Measurements from ENCODE around the gene HYI. TPM values are rescaled to one million over a fixed set of nuclear protein-coding genes. Genes with fewer than 3 reads are reported as not detected.

The HYI gene
- total and polyA plus RNA-seq, 3 donors from 2014 or later: 20.1 to 35.5 (median 21.2) TPM

GRCh38 chr1:43442756-43443155 is 11.0 kb downstream of the HYI start:
- intact Hi-C loops (cut with DNase I; ENCODE audit: low total_unique reads): no loop called here
- Histone ChIP-seq H3K4me3 (no peak overlapping the region), H3K27ac (no peak overlapping the region), H3K36me3 (ENCODE audit: low read depth, missing control alignments) (no peaks in the 10 kb centered on the region), H3K4me1 (no peaks in the 10 kb centered on the region), H3K9me3 (no peaks in the 10 kb centered on the region), H3K27me3 (no peaks in the 10 kb centered on the region)
- TF ChIP-seq CTCF (IDR thresholded peaks at IDR 0.05) (no peak), POLR2A (IDR thresholded peaks at IDR 0.05) (no peak)
- DNase-seq: no peak
- WGBS, 2 donors: 91% methylated on average over 7 to 12 of the region's 12 CpGs

GRCh38 chr1:43441894-43442637 is 11.7 kb downstream of the HYI start:
- H3K27ac ChIP-seq: no peak overlapping the region
- no peak for DNase-seq
- intact Hi-C loops (cut with DNase I; ENCODE audit: low total_unique reads): no loop called here
- H3K4me3 ChIP-seq: no peak overlapping the region
- H3K4me1 ChIP-seq: no peaks in the 10 kb centered on the region
- H3K36me3 ChIP-seq (ENCODE audit: low read depth, missing control alignments): no peaks in the 10 kb centered on the region
- WGBS, 2 donors: 83 to 92% methylated on average over 6 to 18 of the region's 18 CpGs
- no peak for TF ChIP-seq CTCF (IDR thresholded peaks at IDR 0.05)
- H3K9me3 ChIP-seq: no peaks in the 10 kb centered on the region
- no peaks in the 10 kb centered on the region for H3K27me3 ChIP-seq

- H3K9me3 ChIP-seq: no peaks in the 10 kb centered on the region
- H3K27ac ChIP-seq: peak overlapping the region in 1 of 2 donors; percentile 62
- H3K36me3 ChIP-seq (ENCODE audit: low read depth, missing control alignments): no peaks in the 10 kb centered on the region
- H3K27me3 ChIP-seq: no peaks in the 10 kb centered on the region
- WGBS, 2 donors: 96 to 98% methylated on average over 15 of the region's 15 CpGs
- no peak overlapping the region for H3K4me3 ChIP-seq
- TF ChIP-seq POLR2A (IDR thresholded peaks at IDR 0.05): no peak
- no peak for TF ChIP-seq CTCF (IDR thresholded peaks at IDR 0.05)
- H3K4me1 ChIP-seq: no peaks in the 10 kb centered on the region
- no peak for DNase-seq
- intact Hi-C loops (cut with DNase I; ENCODE audit: low total_unique reads): no loop called here
Measured at GRCh38 chr1:43441166-43441893, 12.4 kb downstream of the HYI start.

- no peak for DNase-seq
- H3K4me1 ChIP-seq: no peaks in the 10 kb centered on the region
- intact Hi-C loops (cut with DNase I; ENCODE audit: low total_unique reads): no loop called here
- no peaks in the 10 kb centered on the region for H3K36me3 ChIP-seq (ENCODE audit: low read depth, missing control alignments)
- no peak overlapping the region for H3K4me3 ChIP-seq
- H3K27me3 ChIP-seq: no peaks in the 10 kb centered on the region
- H3K9me3 ChIP-seq: no peaks in the 10 kb centered on the region
- TF ChIP-seq POLR2A (IDR thresholded peaks at IDR 0.05) (no peak), CTCF (IDR thresholded peaks at IDR 0.05) (no peak)
- 63 to 64% methylated on average over 7 of the region's 7 CpGs for WGBS, 2 donors
- peak overlapping the region in 1 of 2 donors; percentile 62 for H3K27ac ChIP-seq
Measured at GRCh38 chr1:43440358-43440757, 13.4 kb downstream of the HYI start.
